Stomach (tissue), 9 donors: ENCODE data around the gene CHTF18. TPM values are rescaled to one million over a fixed set of nuclear protein-coding genes. Genes with fewer than 3 reads are reported as not detected.

Experiments
- DNase-seq, 2 donors: peaks; one replicate each; pipeline versions ENCODE4 v3.0.0 to v3.0.0-alpha.2; 2013 to 2019
- H3K27ac ChIP-seq, 5 donors: fragments of 200-600 bp in 4 of 5; sonication (generic) in 4 of 5; one replicate each; pipeline ENCODE4 v1.5.1; 2013 to 2019; ENCODE audit warnings: mild to moderate bottlenecking in 1 of 5, moderate library complexity in 1 of 5
- H3K27me3 ChIP-seq, 3 donors: fragments of 200-600 bp; sonication (generic); one replicate each; pipeline ENCODE4 v1.5.1; 2017 to 2019; ENCODE audit warnings: mixed run types in 1 of 3
- H3K36me3 ChIP-seq, 4 donors: fragments of 200-600 bp; sonication (generic); 1 replicate in 3 of 4; 2 replicates in 1 of 4; pipeline ENCODE4 v1.5.1; 2016 to 2019
- H3K4me1 ChIP-seq, 4 donors: fragments of 200-600 bp; sonication (generic); one replicate each; pipeline ENCODE4 v1.5.1; 2016 to 2019
- H3K4me3 ChIP-seq, 4 donors: fragments of 200-600 bp; sonication (generic) in 3 of 4; one replicate each; pipeline ENCODE4 v1.5.1; 2016 to 2019; ENCODE audit warnings: mild to moderate bottlenecking in 1 of 4
- H3K9me3 ChIP-seq, 4 donors: fragments of 200-600 bp; sonication (generic); one replicate each; pipeline ENCODE4 v1.5.1; 2016 to 2019
- CTCF ChIP-seq, 7 experiments: fragments of 450-650 bp in 4 of 7; fragments of 200-600 bp in 3 of 7; sonication (generic) in 3 of 7; IDR thresholded peaks; one replicate each; pipeline ENCODE4 v1.5.1; 2016 to 2019; ENCODE audit warnings: antibody characterized with exemption in 7 of 7, control low read depth in 2 of 7, mild to moderate bottlenecking in 1 of 7
- EP300 ChIP-seq: sonication (generic); formaldehyde crosslinking; IDR thresholded peaks from one replicate; pipeline ENCODE4 v1.6.1; 2017; ENCODE audit warnings: antibody characterized with exemption
- POLR2A ChIP-seq, 4 donors: fragments of 450-650 bp; IDR thresholded peaks; one replicate each; pipeline ENCODE4 v1.6.1; 2016; ENCODE audit warnings: antibody characterized with exemption in 4 of 4, control low read depth in 2 of 4, mild to moderate bottlenecking in 1 of 4, moderate library complexity in 1 of 4
- POLR2AphosphoS5 ChIP-seq, 3 donors: sonication (generic); formaldehyde crosslinking; IDR thresholded peaks; one replicate each; pipeline ENCODE4 v1.6.1; 2016; ENCODE audit warnings: antibody characterized with exemption in 3 of 3
- WGBS, 5 donors: extraction: QIAGEN DNeasy Blood & Tissue Kit in 3 of 5; methylation state at CpG; one replicate each; pipeline versions ENCODE4 v1.1.5 to v1.1.7; 2013 to 2018; 5-methylcytosine and 5-hydroxymethylcytosine counted together
- intact Hi-C: fragments of 100-400 bp; cut with DNase I; formaldehyde crosslinking; loops from one replicate; pipeline ENCODE4 v1.15.1; 2023; ENCODE audit warnings: low total_unique reads
- polyA plus RNA-seq, 3 donors: library from polyadenylated mRNA; stranded (reverse); fragments of 200-250 nt; gene quantifications; one replicate each; pipeline ENCODE4 v1.2.3, GENCODE V29; 2013
- total RNA-seq, 5 donors: library from RNA; depleted of rRNA; stranded (reverse); fragments of >200 nt; gene quantifications; one replicate each; pipeline versions ENCODE4 v1.1.0 to v1.2.3, GENCODE V29; 2014 to 2016
- donor health status: healthy with polysubstance abuse.
- donor health status: Bipolar disorder and iron deficiency.
- donor health status: healthy.

CHTF18 gene
- total and polyA plus RNA-seq, 8 donors, result 2.9 to 143 (median 21.5) TPM

- TF ChIP-seq POLR2AphosphoS5 (IDR thresholded peaks at IDR 0.05), result no peak
- TF ChIP-seq EP300, result no peak
- TF ChIP-seq POLR2A (IDR thresholded peaks at IDR 0.05), result no peak
- TF ChIP-seq CTCF (IDR thresholded peaks at IDR 0.05), result no peak
These were observed 34.5 kb downstream of the CHTF18 start for GRCh38 chr16:822909-823297.

GRCh38 chr16:824194-824593 lies 35.8 kb downstream of the CHTF18 start:
- intact Hi-C loops, result no loop called here
- H3K4me3 ChIP-seq, result no peak overlapping the region
- no peaks in the 10 kb centered on the region for H3K9me3 ChIP-seq
- H3K27ac ChIP-seq, result no peak overlapping the region
- WGBS, 5 donors, result 81 to 87% (median 84%) methylated on average over 10 to 22 of the region's 22 CpGs
- no peak for DNase-seq
- H3K4me1 ChIP-seq, result peaks cover 0 to 9% (median 4%) of the 10 kb centered on the region in 4 donors
- H3K36me3 ChIP-seq, result no peaks in the 10 kb centered on the region
- peaks cover 0 to 84% (median 13%) of the 10 kb centered on the region in 3 donors for H3K27me3 ChIP-seq
- TF ChIP-seq POLR2A (IDR thresholded peaks at IDR 0.05), result no peak
- no peak for TF ChIP-seq EP300
- no peak for TF ChIP-seq CTCF (IDR thresholded peaks at IDR 0.05)
- TF ChIP-seq POLR2AphosphoS5 (IDR thresholded peaks at IDR 0.05), result no peak

More at GRCh38 chr16:822909-823297, 34.5 kb downstream of the CHTF18 start:
- Histone ChIP-seq H3K4me1 (peaks cover 0 to 9% (median 4%) of the 10 kb centered on the region in 4 donors), H3K27ac (no peak overlapping the region), H3K27me3 (peaks cover 7 to 83% (median 24%) of the 10 kb centered on the region in 3 donors), H3K9me3 (no peaks in the 10 kb centered on the region), H3K4me3 (no peak overlapping the region), H3K36me3 (no peaks in the 10 kb centered on the region)
- intact Hi-C loops, result no loop called here
- DNase-seq, result no peak
- 85 to 92% (median 88%) methylated on average over 8 to 9 of the region's 9 CpGs for WGBS, 5 donors

- peaks cover 0 to 80% (median 9%) of the 10 kb centered on the region in 3 donors for H3K27me3 ChIP-seq
These were observed 36.2 kb downstream of the CHTF18 start for GRCh38 chr16:824601-825000.

GRCh38 chr16:825341-826061 lies 37.1 kb downstream of the CHTF18 start:
- intact Hi-C loops, result no loop called here
- H3K4me3 ChIP-seq, result no peak overlapping the region

More at GRCh38 chr16:824601-825000, 36.2 kb downstream of the CHTF18 start:
- Histone ChIP-seq H3K4me3 (no peak overlapping the region), H3K27ac (no peak overlapping the region), H3K36me3 (no peaks in the 10 kb centered on the region), H3K4me1 (peaks cover 0 to 9% (median 4%) of the 10 kb centered on the region in 4 donors), H3K9me3 (no peaks in the 10 kb centered on the region)
- no peak for DNase-seq
- intact Hi-C loops, result no loop called here
- TF ChIP-seq POLR2A (IDR thresholded peaks at IDR 0.05) (no peak), POLR2AphosphoS5 (IDR thresholded peaks at IDR 0.05) (no peak), CTCF (IDR thresholded peaks at IDR 0.05) (no peak)
- whole genome bisulfite sequencing, 5 donors, result 85 to 96% (median 88%) methylated on average over 23 to 25 of the region's 25 CpGs

More at GRCh38 chr16:825341-826061, 37.1 kb downstream of the CHTF18 start:
- peak in 1 of 2 donors; percentile 62 for DNase-seq
- WGBS, 5 donors, result 43 to 58% (median 51%) methylated on average over 24 to 36 of the region's 36 CpGs
- H3K36me3 ChIP-seq, result no peaks in the 10 kb centered on the region
- H3K27ac ChIP-seq, result no peak overlapping the region
- peaks cover 0 to 73% (median 7%) of the 10 kb centered on the region in 3 donors for H3K27me3 ChIP-seq
- H3K4me1 ChIP-seq, result peaks cover 0 to 9% (median 4%) of the 10 kb centered on the region in 4 donors
- TF ChIP-seq CTCF (IDR thresholded peaks at IDR 0.05), result no peak
- TF ChIP-seq POLR2A (IDR thresholded peaks at IDR 0.05), result no peak
- no peak for TF ChIP-seq EP300
- no peak for TF ChIP-seq POLR2AphosphoS5 (IDR thresholded peaks at IDR 0.05)
- H3K9me3 ChIP-seq, result no peaks in the 10 kb centered on the region
